GM23248 (cell line): ENCODE data around the gene SOX11.

Source experiments
- EZH2 ChIP-seq: fragments of 200-600 bp; sonication (generic); IDR thresholded peaks from 2 replicates; pipeline ENCODE4 v1.6.1; 2018; ENCODE audit warnings: antibody characterized with exemption, mild to moderate bottlenecking; ENCODE audit not compliant: insufficient read depth, poor library complexity, severe bottlenecking
- EZH2phosphoT487 ChIP-seq: fragments of 200-600 bp; sonication (generic); IDR thresholded peaks from 2 replicates; pipeline ENCODE4 v1.6.1; 2018; ENCODE audit warnings: antibody characterized with exemption, moderate library complexity, mild to moderate bottlenecking, low read depth; ENCODE audit not compliant: insufficient read depth

DNA sequence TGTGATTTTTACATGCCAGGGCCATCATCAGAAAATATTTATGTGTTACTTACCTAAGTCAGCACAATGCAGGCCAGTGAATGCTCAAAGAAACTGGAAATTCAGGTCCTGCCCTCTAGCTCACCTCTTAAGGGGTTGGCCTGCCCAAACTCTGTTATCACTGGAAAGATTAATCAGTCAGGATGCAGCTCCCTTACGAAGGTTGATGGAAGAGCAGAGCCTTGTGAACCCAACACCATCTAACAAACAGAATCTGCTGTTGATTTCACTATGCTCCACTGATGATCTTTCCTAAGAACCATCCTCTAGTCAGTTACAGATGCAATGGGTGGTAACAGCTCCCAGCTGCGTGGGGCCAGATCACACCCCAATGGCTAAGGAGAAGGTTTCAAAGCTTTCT lies 38.2 kb downstream of the SOX11 start:
- TF ChIP-seq EZH2 (no peak), EZH2phosphoT487 (no peak)
